NCI-H2227 (cell line): ENCODE results near the gene CCDC120.

ENCODE experiments used
- DNase-seq: peaks from one replicate; lab custom pipeline; 2025; ENCODE audit not compliant: unreplicated experiment; lab: John Stamatoyannopoulos, UW

CCDC120 gene

DNA sequence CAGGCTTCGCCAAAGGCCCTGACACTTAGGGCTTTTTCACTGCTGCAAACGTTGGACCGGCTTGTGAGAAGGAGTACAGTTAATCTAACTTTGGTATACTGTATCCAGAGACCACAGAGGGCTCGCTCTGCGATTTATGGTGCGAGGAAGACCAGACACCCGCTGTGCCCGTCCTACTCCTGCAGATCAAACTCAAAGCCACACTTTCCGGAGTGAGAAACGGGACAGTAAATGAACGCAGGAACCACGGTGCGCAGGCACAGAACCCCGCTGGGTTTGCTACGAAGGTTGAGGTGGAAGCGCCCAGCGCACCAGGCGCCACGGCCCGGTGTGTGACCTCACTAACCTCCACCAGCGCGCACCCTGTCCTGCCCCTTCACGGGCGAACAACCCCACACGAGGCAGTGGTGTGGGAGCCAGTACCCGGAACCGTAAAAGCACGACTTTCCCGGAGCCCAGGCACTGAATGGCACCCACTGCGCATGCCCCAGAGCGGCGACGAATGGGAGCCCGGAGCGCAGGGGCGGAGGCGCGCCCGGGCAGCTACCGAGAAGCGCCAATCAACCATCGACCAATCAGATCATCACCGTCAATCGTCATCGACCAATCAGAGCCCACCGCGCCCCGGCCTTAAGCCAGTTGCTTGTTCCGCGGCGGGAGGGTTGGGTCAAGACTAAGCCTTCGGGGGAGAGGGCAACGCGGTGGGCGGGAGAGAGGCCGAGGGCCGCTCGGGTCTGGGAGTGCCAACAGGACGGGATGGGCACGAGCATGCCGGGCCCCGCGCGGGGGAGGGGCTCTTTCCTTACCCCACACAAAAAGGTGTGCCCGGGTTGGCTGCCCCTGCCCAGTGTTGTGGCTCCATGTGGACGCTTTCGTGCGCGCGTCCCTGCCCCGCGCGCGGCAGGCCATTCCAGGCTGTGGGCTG, 42.2 kb downstream of the CCDC120 start:
- DNase-seq = peak; percentile 98

DNA sequence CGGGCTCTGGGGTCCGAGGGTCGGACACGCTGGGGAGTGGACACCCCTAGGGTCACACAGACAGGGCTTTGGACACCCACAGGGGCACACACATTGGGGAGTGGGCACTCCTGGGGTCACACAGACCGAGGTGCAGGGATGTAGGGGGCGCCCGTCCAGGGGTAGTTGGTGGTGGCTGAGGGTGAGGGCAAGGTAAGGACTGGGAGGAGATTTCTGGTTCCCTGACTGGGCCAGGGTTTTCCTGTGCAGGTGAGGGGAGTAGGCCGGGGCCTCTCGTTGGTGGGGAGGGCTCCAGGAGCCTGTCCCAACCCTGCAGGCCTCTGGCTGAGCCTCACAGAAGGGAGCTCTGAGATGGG, 42.8 kb downstream of the CCDC120 start:
- no peak for DNase-seq

DNA sequence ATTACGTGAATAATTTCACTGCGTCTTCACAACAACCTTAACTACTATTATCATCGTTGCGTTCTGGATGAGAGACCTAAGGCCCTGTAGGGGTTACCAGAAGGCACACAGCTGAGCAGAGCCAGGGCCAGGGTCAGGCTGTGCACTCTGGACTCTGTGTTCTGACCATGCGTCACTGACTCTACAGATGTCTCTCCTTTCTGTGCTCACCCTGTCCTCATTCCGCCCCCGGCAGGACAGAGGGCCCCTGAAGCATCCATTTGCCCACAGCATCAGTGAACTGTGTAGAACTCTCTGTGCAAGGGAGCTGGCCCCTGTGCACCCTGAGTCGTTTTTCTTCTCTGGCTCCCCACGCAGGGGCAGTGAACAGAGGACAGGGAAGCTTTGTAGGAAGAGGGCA, 43.4 kb downstream of the CCDC120 start:
- no peak for DNase-seq

DNA sequence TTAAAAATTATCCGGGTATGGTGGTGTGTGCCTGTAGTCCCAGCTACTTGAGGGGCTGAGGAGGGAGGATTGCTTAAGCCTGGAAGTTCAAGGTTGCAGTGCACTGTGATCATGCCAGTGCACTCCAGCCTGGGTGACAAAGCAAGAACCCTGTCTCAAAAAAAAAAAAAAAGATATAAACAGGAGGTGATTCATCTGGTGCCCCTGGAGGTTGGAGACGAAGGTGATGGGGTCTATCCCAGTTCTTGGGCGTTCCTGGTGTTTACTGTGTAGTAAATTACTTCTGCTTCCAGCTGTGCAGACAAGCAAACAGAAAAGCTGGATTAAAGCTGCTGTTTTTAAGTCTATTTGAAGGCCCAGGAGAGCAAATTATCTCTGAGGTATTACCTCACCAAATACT, 44.8 kb downstream of the CCDC120 start:
- peak; percentile 14 for DNase-seq

DNA sequence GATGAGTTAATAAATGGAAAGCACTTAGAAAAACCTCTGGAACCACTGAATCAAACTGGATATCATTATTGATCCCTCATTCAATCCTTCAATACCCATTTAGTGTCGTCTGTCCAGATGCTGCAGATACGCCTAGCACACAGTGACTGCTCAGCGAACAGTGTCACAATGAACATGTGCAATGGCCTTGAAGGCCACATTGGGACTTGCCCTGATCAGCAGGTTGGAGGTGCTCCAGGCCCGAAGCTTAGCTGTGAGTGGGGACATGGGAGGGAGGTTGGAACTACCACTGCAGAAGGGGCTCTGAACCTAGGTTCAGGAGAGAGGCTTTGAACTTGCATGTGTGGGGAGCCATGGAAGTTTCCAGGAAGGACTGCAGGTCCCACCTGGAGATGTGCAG, 47.5 kb downstream of the CCDC120 start:
- DNase-seq = no peak

DNA sequence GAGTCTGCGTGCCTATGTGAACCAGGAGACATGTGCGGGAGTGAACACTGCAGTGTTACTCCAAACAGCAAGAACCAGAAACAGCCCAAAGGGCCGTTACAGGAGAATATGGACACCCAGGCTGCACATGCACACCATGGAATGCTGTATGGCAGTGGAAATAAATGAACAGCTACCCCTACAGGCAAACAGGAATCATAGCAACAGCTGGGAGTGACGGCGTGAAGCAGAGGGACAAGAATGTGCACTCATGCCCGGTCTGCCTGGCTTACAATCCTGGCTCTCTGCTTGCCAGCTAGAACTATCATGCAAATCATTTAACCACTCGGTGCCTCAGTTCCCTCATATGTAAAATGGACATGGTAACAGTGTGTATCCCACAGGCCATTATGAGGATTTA, 48.1 kb downstream of the CCDC120 start:
- peak; percentile 55 for DNase-seq

DNA sequence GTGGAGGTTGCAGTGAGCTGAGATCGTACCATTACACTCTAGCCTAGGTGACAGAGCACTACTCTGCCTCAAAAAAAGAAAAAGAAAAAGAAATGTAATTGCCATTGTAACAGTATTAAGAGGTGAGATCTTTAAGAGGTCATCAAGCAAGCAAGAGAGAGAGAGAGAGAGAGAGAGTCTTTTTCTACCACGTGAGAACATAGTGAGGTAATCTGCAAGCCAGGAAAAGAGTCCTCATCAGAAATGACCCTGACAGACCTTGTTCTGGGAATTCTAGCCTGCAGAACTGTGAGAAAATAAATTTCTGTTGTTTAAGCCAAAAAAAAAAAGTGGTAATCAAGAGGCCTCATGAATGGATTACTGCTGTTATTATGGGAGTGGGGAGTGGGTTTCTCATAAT, 49.8 kb downstream of the CCDC120 start:
- DNase-seq = no peak

DNA sequence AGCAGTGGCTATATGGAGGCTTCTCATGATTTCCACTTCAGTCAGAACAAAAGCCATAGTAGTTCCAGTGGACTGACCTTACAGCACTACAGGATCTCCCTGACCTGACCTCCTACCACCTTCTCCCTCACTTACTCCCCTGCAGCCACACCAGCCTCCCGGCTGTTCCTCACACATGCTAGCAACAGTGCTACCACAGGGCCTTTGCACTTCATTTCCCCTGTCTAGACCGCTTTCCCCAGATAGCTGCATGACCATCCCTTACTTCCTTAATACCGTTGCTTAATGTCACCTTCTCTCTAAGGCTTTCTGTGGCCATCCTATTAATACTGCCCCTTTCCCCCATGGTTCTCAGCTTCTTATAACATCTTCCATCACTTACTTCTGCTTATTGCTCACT, 51.6 kb downstream of the CCDC120 start:
- no peak for DNase-seq

DNA sequence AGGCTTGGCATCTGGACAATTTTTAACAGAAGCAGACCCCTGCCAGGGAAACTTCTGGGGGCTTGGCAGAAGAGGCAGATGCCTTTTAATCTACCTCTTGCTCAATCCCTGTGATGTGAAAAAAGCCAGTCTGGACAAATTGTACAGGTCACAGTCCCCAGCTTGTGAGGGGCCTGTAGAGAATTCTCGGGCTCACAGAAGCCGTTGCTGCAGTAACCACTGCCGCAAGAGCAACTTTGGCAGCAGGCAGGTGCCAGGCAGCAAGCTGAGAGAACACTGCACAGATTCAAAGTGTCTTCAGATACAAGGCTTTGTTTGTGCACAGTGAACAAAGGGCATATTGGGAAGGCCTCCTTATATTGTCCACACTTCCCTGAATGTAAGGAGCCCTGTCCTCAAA, 53.0 kb downstream of the CCDC120 start:
- DNase-seq = no peak

DNA sequence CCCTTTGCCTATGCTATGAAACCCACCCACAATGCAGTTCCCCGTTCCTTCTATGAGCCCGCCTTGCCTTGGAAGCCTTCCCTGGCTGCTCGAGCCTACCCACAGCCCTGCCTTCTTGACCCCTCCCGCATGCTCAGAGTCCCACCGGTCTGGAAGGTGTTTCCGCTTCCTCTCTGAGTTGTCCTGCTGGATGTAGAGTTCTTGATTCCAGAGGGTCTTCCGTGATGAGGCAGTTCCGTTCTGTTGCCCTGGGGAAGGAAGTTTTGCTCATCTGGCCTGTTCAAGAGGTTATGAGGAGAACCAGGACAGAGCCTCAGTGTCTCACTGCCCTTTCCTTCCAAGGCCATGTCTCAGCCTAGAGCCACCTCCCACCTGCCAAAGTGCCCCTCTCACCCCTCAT, 57.3 kb downstream of the CCDC120 start:
- DNase-seq = no peak

DNA sequence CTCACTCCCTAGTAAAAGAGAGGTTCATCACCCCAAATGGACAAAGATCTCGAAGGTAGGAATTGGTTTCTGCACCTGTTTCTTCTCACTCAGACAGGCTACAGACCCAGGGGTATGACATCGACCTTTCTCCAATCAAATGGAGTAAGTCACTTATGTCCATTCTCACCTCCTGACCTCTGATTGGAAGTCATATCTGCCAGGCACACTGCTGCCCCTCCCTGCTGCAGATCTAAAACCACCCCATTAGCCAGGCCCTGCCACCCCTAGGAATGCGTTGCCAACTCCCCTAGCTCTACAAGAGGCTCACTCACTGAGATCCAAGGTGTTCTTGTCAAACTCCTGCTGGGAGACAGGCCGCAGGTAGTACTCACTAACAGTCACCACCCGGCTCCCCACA, 57.9 kb downstream of the CCDC120 start:
- DNase-seq = no peak

DNA sequence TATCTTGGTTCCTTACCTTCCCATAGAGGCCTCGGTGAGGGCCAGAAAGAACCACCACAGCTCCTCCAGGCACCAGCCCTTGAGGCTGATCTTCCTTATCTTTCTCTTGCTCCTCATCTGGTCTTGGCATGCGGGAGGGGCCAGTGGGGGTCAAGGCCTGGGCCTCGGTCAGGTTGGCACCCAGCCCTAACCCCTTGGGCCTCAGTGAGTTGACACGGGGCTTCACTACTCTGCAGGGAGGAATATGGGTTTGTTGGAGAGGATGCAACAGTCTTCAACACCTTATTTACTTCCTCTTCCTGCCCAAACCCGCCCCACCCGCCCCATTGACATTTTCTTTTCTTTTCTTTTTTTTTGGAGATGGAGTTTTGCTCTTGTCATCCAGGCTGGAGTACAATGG, 58.8 kb downstream of the CCDC120 start:
- DNase-seq = no peak
